ENCODE data around the gene MAGI2.

Gene MAGI2

GRCh38 chr7:78015574-78016260, 1437.8 kb downstream of the MAGI2 start:
- no peaks in the 10 kb centered on the region for H3K9me3 ChIP-seq (ENCODE audit: severe bottlenecking)
- H3K27me3 ChIP-seq (ENCODE audit: insufficient read depth, poor library complexity, severe bottlenecking) = peaks cover 7% of the 10 kb centered on the region
- H3K4me3 ChIP-seq (ENCODE audit: severe bottlenecking) = no peak overlapping the region
- DNase-seq (ENCODE audit: low spot score) (no peak), ATAC-seq (ENCODE audit: low read depth) (no peak)
- H3K27ac ChIP-seq (ENCODE audit: poor library complexity, severe bottlenecking) = no peak overlapping the region
- no peak for TF ChIP-seq CTCF (IDR thresholded peaks at IDR 0.05; ENCODE audit: poor library complexity, severe bottlenecking)
- no peaks in the 10 kb centered on the region for H3K36me3 ChIP-seq (ENCODE audit: low read depth)
- H3K4me1 ChIP-seq (ENCODE audit: insufficient read depth, poor library complexity, severe bottlenecking) = no peaks in the 10 kb centered on the region

- no peak for TF ChIP-seq CTCF (IDR thresholded peaks at IDR 0.05; ENCODE audit: poor library complexity, severe bottlenecking)
- Histone ChIP-seq H3K4me1 (ENCODE audit: insufficient read depth, poor library complexity, severe bottlenecking) (no peaks in the 10 kb centered on the region), H3K36me3 (ENCODE audit: low read depth) (no peaks in the 10 kb centered on the region), H3K27me3 (ENCODE audit: insufficient read depth, poor library complexity, severe bottlenecking) (peaks cover 7% of the 10 kb centered on the region), H3K27ac (ENCODE audit: poor library complexity, severe bottlenecking) (no peak overlapping the region), H3K4me3 (ENCODE audit: severe bottlenecking) (no peak overlapping the region), H3K9me3 (ENCODE audit: severe bottlenecking) (no peaks in the 10 kb centered on the region)
- ATAC-seq (ENCODE audit: low read depth) (no peak), DNase-seq (ENCODE audit: low spot score) (no peak)
Observed at GRCh38 chr7:78014401-78014800, 1439.1 kb downstream of the MAGI2 start.

- no peak overlapping the region for H3K4me3 ChIP-seq (ENCODE audit: severe bottlenecking)
- no peaks in the 10 kb centered on the region for H3K4me1 ChIP-seq (ENCODE audit: insufficient read depth, poor library complexity, severe bottlenecking)
- no peaks in the 10 kb centered on the region for H3K36me3 ChIP-seq (ENCODE audit: low read depth)
- H3K27ac ChIP-seq (ENCODE audit: poor library complexity, severe bottlenecking) = no peak overlapping the region
- no peak for DNase-seq (ENCODE audit: low spot score)
- ATAC-seq (ENCODE audit: low read depth) = no peak
- peaks cover 3% of the 10 kb centered on the region for H3K27me3 ChIP-seq (ENCODE audit: insufficient read depth, poor library complexity, severe bottlenecking)
- no peak for TF ChIP-seq CTCF (IDR thresholded peaks at IDR 0.05; ENCODE audit: poor library complexity, severe bottlenecking)
- H3K9me3 ChIP-seq (ENCODE audit: severe bottlenecking) = no peaks in the 10 kb centered on the region
Observed at GRCh38 chr7:78013386-78013785, 1440.1 kb downstream of the MAGI2 start.

- H3K27me3 ChIP-seq (ENCODE audit: insufficient read depth, poor library complexity, severe bottlenecking) = no peaks in the 10 kb centered on the region
- DNase-seq (ENCODE audit: low spot score) = no peak
- H3K4me1 ChIP-seq (ENCODE audit: insufficient read depth, poor library complexity, severe bottlenecking) = no peaks in the 10 kb centered on the region
- TF ChIP-seq CTCF (IDR thresholded peaks at IDR 0.05; ENCODE audit: poor library complexity, severe bottlenecking) = no peak
- no peak for ATAC-seq (ENCODE audit: low read depth)
- H3K4me3 ChIP-seq (ENCODE audit: severe bottlenecking) = no peak overlapping the region
- no peaks in the 10 kb centered on the region for H3K9me3 ChIP-seq (ENCODE audit: severe bottlenecking)
- no peaks in the 10 kb centered on the region for H3K36me3 ChIP-seq (ENCODE audit: low read depth)
- H3K27ac ChIP-seq (ENCODE audit: poor library complexity, severe bottlenecking) = no peak overlapping the region
Observed at GRCh38 chr7:78011642-78012041, 1441.8 kb downstream of the MAGI2 start.

- Histone ChIP-seq H3K4me3 (ENCODE audit: severe bottlenecking) (no peak overlapping the region), H3K27me3 (ENCODE audit: insufficient read depth, poor library complexity, severe bottlenecking) (no peaks in the 10 kb centered on the region), H3K9me3 (ENCODE audit: severe bottlenecking) (no peaks in the 10 kb centered on the region), H3K27ac (ENCODE audit: poor library complexity, severe bottlenecking) (no peak overlapping the region), H3K36me3 (ENCODE audit: low read depth) (no peaks in the 10 kb centered on the region), H3K4me1 (ENCODE audit: insufficient read depth, poor library complexity, severe bottlenecking) (no peaks in the 10 kb centered on the region)
- DNase-seq (ENCODE audit: low spot score) = no peak
- ATAC-seq (ENCODE audit: low read depth) = no peak
- no peak for TF ChIP-seq CTCF (IDR thresholded peaks at IDR 0.05; ENCODE audit: poor library complexity, severe bottlenecking)
Observed at GRCh38 chr7:78007231-78007630, 1446.2 kb downstream of the MAGI2 start.
